IMR-90 (cell line): ENCODE measurements around the gene UBE2D4. TPM values are rescaled to one million over a fixed set of nuclear protein-coding genes. Genes with fewer than 3 reads are reported as not detected.

ENCODE experiments used
- ATAC-seq: fragments of 200-7000 bp; cut with Tn5 transposase; 2 replicates; pipeline ENCODE4 v1.9.1; 2020; ENCODE audit warnings: low read depth, mild to moderate bottlenecking, moderate library complexity
- BruUV-seq: library from RNA; stranded (reverse); fragments of 400-500 nt; replicated peaks from 2 replicates; lab custom pipeline; 2021; lab: Mats Ljungman, UMichigan
- CTCF ChIA-PET: fragments of 300-600 bp; formaldehyde crosslinking; extraction: SDS; loops from one replicate; lab custom pipeline; 2021; ENCODE audit warnings: antibody characterized with exemption; lab: Yijun Ruan, JAX
- POLR2A ChIA-PET: fragments of 300-600 bp; sonication (Branson Sonifier 250); formaldehyde crosslinking; loops from one replicate; lab custom pipeline; 2022; ENCODE audit warnings: antibody characterized with exemption; ENCODE audit not compliant: unreplicated experiment; lab: Charles Lee
- DNase-seq: peaks from one replicate; pipeline ENCODE4 v3.0.0; 2013
- H2AFZ ChIP-seq: replicated peaks from 2 replicates; pipeline ENCODE3; 2013; ENCODE audit warnings: low read length, mild to moderate bottlenecking; ENCODE audit not compliant: poor library complexity
- H2AK5ac ChIP-seq: 2 replicates; pipeline ENCODE4 v1.6.1; 2013; ENCODE audit warnings: low read depth, low read length, inconsistent platforms
- H2AK9ac ChIP-seq: replicated peaks from 2 replicates; pipeline ENCODE3; 2013; ENCODE audit warnings: mild to moderate bottlenecking, low read depth, low read length, moderate library complexity; ENCODE audit not compliant: poor library complexity
- H2BK120ac ChIP-seq: 2 replicates; pipeline ENCODE4 v1.6.1; 2013; ENCODE audit warnings: low read depth, low read length, inconsistent platforms
- H2BK15ac ChIP-seq: 3 replicates; pipeline ENCODE4 v1.6.1; 2013; ENCODE audit warnings: low read depth, low read length, inconsistent platforms
- H2BK20ac ChIP-seq: 2 replicates; pipeline ENCODE4 v1.6.1; 2013; ENCODE audit warnings: low read depth, mild to moderate bottlenecking, inconsistent platforms, low read length, moderate library complexity
- H2BK5ac ChIP-seq: 2 replicates; pipeline ENCODE4 v1.6.1; 2013; ENCODE audit warnings: mild to moderate bottlenecking, low read depth, low read length, inconsistent platforms; ENCODE audit not compliant: poor library complexity, severe bottlenecking
- H3K14ac ChIP-seq: replicated peaks from 2 replicates; pipeline ENCODE4 v1.6.1; 2013; ENCODE audit warnings: low read depth, low read length, inconsistent platforms
- H3K18ac ChIP-seq: 2 replicates; pipeline ENCODE4 v1.6.1; 2013; ENCODE audit warnings: low read depth, low read length, control low read depth
- H3K23ac ChIP-seq: 2 replicates; pipeline ENCODE4 v1.6.1; 2013; ENCODE audit warnings: low read depth, low read length, inconsistent platforms
- H3K27ac ChIP-seq: 2 replicates; pipeline ENCODE4 v1.5.1; 2013; ENCODE audit warnings: mild to moderate bottlenecking, control low read depth, low read length; ENCODE audit not compliant: insufficient read depth
- H3K27me3 ChIP-seq: 2 replicates; pipeline ENCODE4 v1.6.1; 2013; ENCODE audit warnings: low read length; ENCODE audit not compliant: control insufficient read depth, insufficient read depth
- H3K36me3 ChIP-seq: 2 replicates; pipeline ENCODE4 v1.6.1; 2013; ENCODE audit warnings: low read length, mixed read lengths; ENCODE audit not compliant: control insufficient read depth, insufficient read depth
- H3K4ac ChIP-seq: 2 replicates; pipeline ENCODE4 v1.6.1; 2013; ENCODE audit warnings: low read depth, low read length, inconsistent platforms
- H3K4me1 ChIP-seq: 2 replicates; pipeline ENCODE4 v1.6.1; 2013; ENCODE audit warnings: low read length, mixed read lengths; ENCODE audit not compliant: control insufficient read depth, insufficient read depth
- H3K4me2 ChIP-seq: 2 replicates; pipeline ENCODE4 v1.6.1; 2013; ENCODE audit warnings: low read depth, mild to moderate bottlenecking, control low read depth, low read length, moderate library complexity
- H3K4me3 ChIP-seq: 2 replicates; pipeline ENCODE4 v1.5.1; 2013; ENCODE audit warnings: low read depth, mild to moderate bottlenecking, control low read depth, low read length, moderate library complexity; ENCODE audit not compliant: insufficient read depth
- H3K56ac ChIP-seq: 2 replicates; pipeline ENCODE4 v1.6.1; 2013; ENCODE audit warnings: low read length, inconsistent platforms; ENCODE audit not compliant: insufficient read depth; ENCODE audit errors: extremely low read depth
- H3K79me1 ChIP-seq, 2 experiments: 2 replicates each; pipeline ENCODE4 v1.6.1; 2013; ENCODE audit warnings: low read length in 2 of 2, inconsistent platforms in 1 of 2, low read depth in 1 of 2
- H3K9ac ChIP-seq: 2 replicates; pipeline ENCODE4 v1.6.1; 2013; ENCODE audit warnings: low read depth, low read length, control low read depth
- H3K9me1 ChIP-seq: 2 replicates; pipeline ENCODE4 v1.6.1; 2013; ENCODE audit warnings: low read length, inconsistent platforms; ENCODE audit not compliant: insufficient read depth
- H3K9me3 ChIP-seq: 2 replicates; pipeline ENCODE4 v1.6.1; 2013; ENCODE audit warnings: low read length; ENCODE audit not compliant: control insufficient read depth, insufficient read depth
- H4K20me1 ChIP-seq: 2 replicates; pipeline ENCODE4 v1.6.1; 2013; ENCODE audit warnings: low read length, inconsistent platforms; ENCODE audit not compliant: insufficient read depth
- H4K5ac ChIP-seq: 2 replicates; pipeline ENCODE4 v1.6.1; 2013; ENCODE audit warnings: mild to moderate bottlenecking, low read depth, low read length, control low read depth
- H4K8ac ChIP-seq, 2 experiments: 2 replicates each; pipeline ENCODE4 v1.6.1; 2013; ENCODE audit warnings: low read depth in 2 of 2, low read length in 2 of 2, control low read depth in 1 of 2, inconsistent platforms in 1 of 2
- H4K91ac ChIP-seq: 2 replicates; pipeline ENCODE4 v1.6.1; 2013; ENCODE audit warnings: low read depth, low read length, inconsistent platforms; ENCODE audit not compliant: insufficient read depth
- ELK1 ChIP-seq: fragments of 150-350 bp; IDR thresholded peaks from 2 replicates; pipeline ENCODE4 v1.6.1; 2016; ENCODE audit warnings: low read depth, mild to moderate bottlenecking, low read length, moderate library complexity, borderline replicate concordance
- MAFK ChIP-seq: IDR thresholded peaks from 2 replicates; pipeline ENCODE4 v1.6.1; 2012; ENCODE audit warnings: low read depth, low read length, improper control_type of control experiment
- MAZ ChIP-seq: IDR thresholded peaks from 2 replicates; pipeline ENCODE4 v1.6.1; 2012; ENCODE audit warnings: low read depth, mild to moderate bottlenecking, low read length, improper control_type of control experiment, moderate library complexity, borderline replicate concordance
- RCOR1 ChIP-seq: IDR thresholded peaks from 2 replicates; pipeline ENCODE4 v1.6.1; 2012; ENCODE audit warnings: mild to moderate bottlenecking, low read length, improper control_type of control experiment; ENCODE audit not compliant: insufficient replicate concordance
- RFX5 ChIP-seq: IDR thresholded peaks from 2 replicates; pipeline ENCODE4 v1.8.0; 2012; ENCODE audit warnings: low read depth, mild to moderate bottlenecking, low read length, moderate library complexity
- WGBS, 2 experiments: methylation state at CpG; one replicate each; pipeline versions ENCODE4 v1.1.5 to v1.1.7; 2013; ENCODE audit warnings: missing lambda C conversion rate in 2 of 2; ENCODE audit not compliant: insufficient read length in 1 of 2; ENCODE audit errors: extremely low coverage in 2 of 2; 5-methylcytosine and 5-hydroxymethylcytosine counted together
- dilution Hi-C: fragments of 300-500 bp; cut with HindIII; formaldehyde crosslinking; loops from one replicate; pipeline ENCODE4 v1.14.3; 2018; ENCODE audit warnings: low sequenced_read_pairs; ENCODE audit not compliant: unreplicated experiment
- in situ Hi-C: fragments of 300-500 bp; cut with MboI; formaldehyde crosslinking; loops from 3 replicates; pipeline ENCODE4 v1.14.3; 2019; ENCODE audit warnings: low sequenced_read_pairs, inconsistent platforms, mixed read lengths
- intact Hi-C: fragments of 100-400 bp; cut with micrococcal nuclease; formaldehyde crosslinking; loops from 2 replicates; pipeline ENCODE4 v1.10.0; 2022
- polyA plus RNA-seq, 3 experiments: library from polyadenylated mRNA; depleted of rRNA; stranded (reverse); fragments of >200 nt; gene quantifications; 2 replicates each; pipeline ENCODE4 v1.2.3, GENCODE V29; 2012; ENCODE audit warnings: low replicate concordance in 1 of 3
- total RNA-seq: library from RNA; depleted of rRNA; stranded (reverse); fragments of >200 nt; gene quantifications from 2 replicates; pipeline ENCODE4 v1.2.3, GENCODE V29; 2012

Gene UBE2D4
- total and polyA plus RNA-seq, 2 of the 4 experiments (the other 2 are of a cell fraction) = 9.7 to 10.5 TPM

- TF ChIP-seq RCOR1 = no peak
- no peak for TF ChIP-seq RFX5
- no peak for TF ChIP-seq MAZ
- no peak for TF ChIP-seq ELK1
- no peak for TF ChIP-seq MAFK
- Histone ChIP-seq H3K4ac (no peak overlapping the region), H3K9me3 (no peaks in the 10 kb centered on the region), H3K56ac (no peak overlapping the region), H3K4me2 (no peak overlapping the region), H3K27me3 (no peaks in the 10 kb centered on the region), H3K79me1 (no peaks in the 10 kb centered on the region), H3K23ac (no peak overlapping the region), H2BK5ac (no peak overlapping the region), H3K18ac (no peak overlapping the region), H3K9me1 (no peaks in the 10 kb centered on the region), H2BK15ac (no peak overlapping the region), H3K4me3 (no peak overlapping the region), H2AK9ac (no peak overlapping the region), H2AK5ac (no peak overlapping the region), H3K14ac (no peak overlapping the region), H3K9ac (no peak overlapping the region), H2BK20ac (no peak overlapping the region), H4K8ac (no peak overlapping the region), H3K36me3 (peaks cover 7% of the 10 kb centered on the region; the same call in 1 of the 2 replicates), H2AFZ (no peak overlapping the region), H3K4me1 (no peaks in the 10 kb centered on the region), H2BK120ac (no peak overlapping the region), H4K91ac (no peak overlapping the region), H4K20me1 (no peaks in the 10 kb centered on the region), H3K27ac (no peak overlapping the region), H4K5ac (no peak overlapping the region)
- ChIA-PET POLR2A (no interaction called here), CTCF (no interaction called here)
- no TSS peak for BruUV-seq
- no peak for ATAC-seq
- in situ Hi-C loops = no loop called here
- dilution Hi-C loops = no loop called here
- no peak for DNase-seq
- WGBS, 2 experiments = no CpG with 5 or more reads among the region's 3 CpGs
- intact Hi-C loops = no loop called here
Measured at GRCh38 chr7:43956027-43956426, 29.8 kb downstream of the UBE2D4 start.
